K562 (cell line): ENCODE data around the gene DAW1.

ENCODE experiments used
- JUND ChIP-seq, 2 experiments: IDR thresholded peaks; 2 replicates in 1 of 2; 3 replicates in 1 of 2; pipeline ENCODE4 v1.6.1; 2011; ENCODE audit warnings: borderline replicate concordance in 2 of 2, low read depth in 2 of 2, low read length in 2 of 2, improper control_type of control experiment in 1 of 2, missing biosample characterization in 1 of 2, missing genetic modification characterization in 1 of 2, missing genetic modification reagents in 1 of 2
- POLR2AphosphoS5 ChIP-seq: IDR thresholded peaks from 2 replicates; pipeline ENCODE4 v1.6.1; 2011; ENCODE audit warnings: mild to moderate bottlenecking, low read depth, low read length, moderate library complexity; ENCODE audit not compliant: control insufficient read depth, insufficient read depth
- SMARCE1 ChIP-seq: fragments of 450-650 bp; IDR thresholded peaks from 2 replicates; pipeline ENCODE4 v1.7.1; 2016; ENCODE audit warnings: mild to moderate bottlenecking
- SRF ChIP-seq, 2 experiments: fragments of 250-450, 450-650 bp in 1 of 2; sonication (Bioruptor Pico) in 1 of 2; sonication (generic) in 1 of 2; formaldehyde crosslinking; IDR thresholded peaks; 2 replicates each; pipeline versions ENCODE4 v1.5.0 to v1.5.1; 2020 to 2022; ENCODE audit warnings: mild to moderate bottlenecking in 1 of 2, missing genetic modification reagents in 1 of 2
- TARDBP ChIP-seq: fragments of 450-650 bp; IDR thresholded peaks from 2 replicates; pipeline ENCODE4 v1.6.1; 2016
- TOE1 ChIP-seq, 2 experiments: fragments of 450-650 bp in 1 of 2; sonication (generic) in 1 of 2; formaldehyde crosslinking in 1 of 2; IDR thresholded peaks; 2 replicates each; pipeline versions ENCODE4 v1.7.1 to v1.8.0; 2016 to 2022; ENCODE audit warnings: borderline replicate concordance in 2 of 2, mild to moderate bottlenecking in 2 of 2, antibody characterized with exemption in 1 of 2, inconsistent platforms in 1 of 2, low read depth in 1 of 2, missing genetic modification reagents in 1 of 2, moderate library complexity in 1 of 2
- ZEB2 ChIP-seq: fragments of 450-650 bp; IDR thresholded peaks from 2 replicates; pipeline ENCODE4 v1.6.1; 2016
- ZNF584 ChIP-seq: fragments of 200-800 bp; sonication (Bioruptor generic); IDR thresholded peaks from 2 replicates; pipeline ENCODE4 v1.6.1; 2016; ENCODE audit warnings: low read depth, mild to moderate bottlenecking, missing genetic modification characterization, missing compliant biosample characterization
- TF ChIP-seq, protein P1 (sequence below): sonication (generic); formaldehyde crosslinking; IDR thresholded peaks from 2 replicates; pipeline ENCODE4 v1.8.0; 2022; ENCODE audit warnings: mild to moderate bottlenecking, low read depth, missing genetic modification reagents

DNA sequence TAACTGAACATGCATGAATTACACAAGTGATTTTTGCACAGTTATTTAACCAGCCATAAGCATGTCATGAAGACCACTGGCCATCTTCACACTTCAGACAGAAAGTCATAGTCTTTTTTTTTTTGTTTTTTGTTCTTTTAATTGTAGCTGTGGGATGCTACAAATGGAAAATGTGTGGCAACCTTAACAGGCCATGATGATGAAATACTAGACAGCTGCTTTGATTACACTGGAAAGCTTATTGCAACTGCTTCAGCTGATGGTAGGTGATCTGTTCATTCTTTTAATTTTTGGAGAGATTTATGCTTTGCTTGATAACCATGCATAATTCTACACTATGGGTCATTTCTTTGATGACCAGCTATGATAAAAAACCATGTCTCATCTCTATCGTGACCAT lies 35.6 kb downstream of the DAW1 start:
- TF ChIP-seq SRF (CRISPR knock-in tag; IDR thresholded peaks at IDR 0.05) (no peak), TARDBP (no peak), ZNF584 (CRISPR knock-in tag) (no peak), TOE1 (IDR thresholded peaks at IDR 0.05; ENCODE audit: borderline replicate concordance) (no peak), TOE1 (CRISPR knock-in tag; IDR thresholded peaks at IDR 0.05; ENCODE audit: borderline replicate concordance, low read depth) (no peak), POLR2AphosphoS5 (no peak), SMARCE1 (no peak), ZEB2 (no peak), JUND (IDR thresholded peaks at IDR 0.05; ENCODE audit: borderline replicate concordance, low read depth, low read length) (no peak), JUND (tag; IDR thresholded peaks at IDR 0.05; ENCODE audit: borderline replicate concordance, low read depth, low read length) (no peak)
- TF ChIP-seq, protein P1, sequence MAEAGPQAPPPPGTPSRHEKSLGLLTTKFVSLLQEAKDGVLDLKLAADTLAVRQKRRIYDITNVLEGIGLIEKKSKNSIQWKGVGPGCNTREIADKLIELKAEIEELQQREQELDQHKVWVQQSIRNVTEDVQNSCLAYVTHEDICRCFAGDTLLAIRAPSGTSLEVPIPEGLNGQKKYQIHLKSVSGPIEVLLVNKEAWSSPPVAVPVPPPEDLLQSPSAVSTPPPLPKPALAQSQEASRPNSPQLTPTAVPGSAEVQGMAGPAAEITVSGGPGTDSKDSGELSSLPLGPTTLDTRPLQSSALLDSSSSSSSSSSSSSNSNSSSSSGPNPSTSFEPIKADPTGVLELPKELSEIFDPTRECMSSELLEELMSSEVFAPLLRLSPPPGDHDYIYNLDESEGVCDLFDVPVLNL (CRISPR knock-in tag): no peak
